OCI-LY3 (cell line): ENCODE measurements around the gene HNRNPUL2.

Source experiments
- H2AFZ ChIP-seq: fragments of 200-600, 300-600 bp; shearing (Covaris generic); 2 replicates; pipeline ENCODE4 v1.6.0; 2014; ENCODE audit warnings: antibody characterized with exemption, low read depth, low read length
- H3K27ac ChIP-seq: fragments of 200-600, 300-600 bp; sonication (generic); 2 replicates; pipeline ENCODE4 v1.5.1; 2014; ENCODE audit warnings: mild to moderate bottlenecking, low read length, moderate library complexity, mixed read lengths
- H3K27me3 ChIP-seq: fragments of 200-600, 300-600 bp; sonication (generic); 2 replicates; pipeline ENCODE4 v1.6.1; 2014; ENCODE audit warnings: low read depth, low read length, mixed read lengths
- H3K36me3 ChIP-seq: fragments of 200-600, 300-600 bp; sonication (generic); replicated peaks from 2 replicates; pipeline ENCODE3; 2014; ENCODE audit warnings: low read depth, low read length, mixed read lengths
- H3K4me1 ChIP-seq: fragments of 300-600, 200-600 bp; sonication (generic); 2 replicates; pipeline ENCODE4 v1.6.1; 2014; ENCODE audit warnings: low read length, mixed read lengths
- H3K4me2 ChIP-seq: fragments of 200-600, 300-600 bp; sonication (generic); 2 replicates; pipeline ENCODE4 v1.6.1; 2014; ENCODE audit warnings: low read length, mixed read lengths
- H3K4me3 ChIP-seq: fragments of 300-600, 200-600 bp; sonication (generic); 2 replicates; pipeline ENCODE4 v1.5.1; 2014; ENCODE audit warnings: antibody characterized with exemption, mild to moderate bottlenecking, low read length, moderate library complexity
- H3K79me2 ChIP-seq: fragments of 300-600, 200-600 bp; shearing (Covaris generic); 2 replicates; pipeline ENCODE4 v1.6.1; 2014; ENCODE audit warnings: mild to moderate bottlenecking, low read length, mixed read lengths
- H3K9ac ChIP-seq: fragments of 300-600, 200-600 bp; shearing (Covaris generic); 2 replicates; pipeline ENCODE4 v1.6.0; 2014; ENCODE audit warnings: mild to moderate bottlenecking, low read length, moderate library complexity
- H3K9me3 ChIP-seq: fragments of 200-600, 300-600 bp; shearing (Covaris generic); 2 replicates; pipeline ENCODE4 v1.6.1; 2014; ENCODE audit warnings: low read length, mixed read lengths; ENCODE audit not compliant: insufficient read depth
- H4K20me1 ChIP-seq: fragments of 200-600, 300-600 bp; sonication (generic); 2 replicates; pipeline ENCODE4 v1.6.1; 2016; ENCODE audit warnings: low read length, mixed read lengths; ENCODE audit not compliant: insufficient read depth
- EZH2phosphoT487 ChIP-seq: fragments of 200-600 bp; shearing (Covaris generic); IDR thresholded peaks from 2 replicates; pipeline ENCODE4 v1.6.1; 2018; ENCODE audit warnings: antibody characterized with exemption, mixed run types, low read depth
- TF ChIP-seq, protein P1 (sequence below): fragments of 200-600, 300-600 bp; sonication (generic); IDR thresholded peaks from 2 replicates; pipeline ENCODE4 v1.5.1; 2014; ENCODE audit warnings: antibody characterized with exemption, low read length, low read depth

Gene HNRNPUL2

DNA sequence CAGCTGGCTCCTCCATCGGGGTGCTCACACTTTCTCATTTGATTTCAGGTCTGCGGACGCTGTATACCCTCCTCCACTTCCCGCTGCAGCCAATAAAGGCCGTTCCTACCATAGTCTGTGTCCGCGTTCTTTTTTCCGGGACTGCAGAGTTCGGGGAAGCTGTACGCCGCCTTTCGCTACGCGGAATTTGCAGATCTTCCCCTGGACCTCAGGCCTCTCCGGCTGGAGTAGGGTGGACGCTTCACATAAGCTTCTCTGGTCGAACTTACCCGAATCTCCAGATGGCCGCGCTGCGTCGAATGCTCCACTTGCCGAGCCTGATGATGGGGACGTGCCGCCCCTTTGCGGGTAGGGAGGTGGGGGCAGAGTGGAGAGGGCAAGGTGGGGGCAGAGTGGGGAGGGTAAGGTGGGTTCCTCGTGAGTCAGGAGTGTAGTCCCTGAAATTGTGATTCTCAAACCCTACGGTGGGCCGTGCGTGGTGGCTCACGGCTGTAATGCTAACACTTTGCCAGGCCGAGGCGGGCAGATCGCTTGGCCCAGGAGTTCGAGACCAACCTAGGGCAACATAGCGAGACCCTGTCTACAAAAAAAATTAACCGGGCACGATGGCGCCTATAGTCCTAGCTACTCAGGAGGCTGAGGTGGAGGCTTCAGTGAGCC is 61.5 kb downstream of the HNRNPUL2 start:
- Histone ChIP-seq H4K20me1 (no peaks in the 10 kb centered on the region), H2AFZ (no peak overlapping the region), H3K4me1 (peaks cover 20% of the 10 kb centered on the region), H3K27me3 (no peaks in the 10 kb centered on the region), H3K27ac (peak overlapping the region; percentile 85), H3K9me3 (no peaks in the 10 kb centered on the region), H3K4me3 (peak overlapping the region; percentile 88), H3K79me2 (peaks cover 65% of the 10 kb centered on the region), H3K9ac (peak overlapping the region; percentile 95), H3K36me3 (peaks cover 36% of the 10 kb centered on the region), H3K4me2 (peak overlapping the region; percentile 90)
- no peak for TF ChIP-seq EZH2phosphoT487
- TF ChIP-seq, protein P1, sequence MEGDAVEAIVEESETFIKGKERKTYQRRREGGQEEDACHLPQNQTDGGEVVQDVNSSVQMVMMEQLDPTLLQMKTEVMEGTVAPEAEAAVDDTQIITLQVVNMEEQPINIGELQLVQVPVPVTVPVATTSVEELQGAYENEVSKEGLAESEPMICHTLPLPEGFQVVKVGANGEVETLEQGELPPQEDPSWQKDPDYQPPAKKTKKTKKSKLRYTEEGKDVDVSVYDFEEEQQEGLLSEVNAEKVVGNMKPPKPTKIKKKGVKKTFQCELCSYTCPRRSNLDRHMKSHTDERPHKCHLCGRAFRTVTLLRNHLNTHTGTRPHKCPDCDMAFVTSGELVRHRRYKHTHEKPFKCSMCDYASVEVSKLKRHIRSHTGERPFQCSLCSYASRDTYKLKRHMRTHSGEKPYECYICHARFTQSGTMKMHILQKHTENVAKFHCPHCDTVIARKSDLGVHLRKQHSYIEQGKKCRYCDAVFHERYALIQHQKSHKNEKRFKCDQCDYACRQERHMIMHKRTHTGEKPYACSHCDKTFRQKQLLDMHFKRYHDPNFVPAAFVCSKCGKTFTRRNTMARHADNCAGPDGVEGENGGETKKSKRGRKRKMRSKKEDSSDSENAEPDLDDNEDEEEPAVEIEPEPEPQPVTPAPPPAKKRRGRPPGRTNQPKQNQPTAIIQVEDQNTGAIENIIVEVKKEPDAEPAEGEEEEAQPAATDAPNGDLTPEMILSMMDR, result peak; percentile 15; the same call in 1 of the 2 replicates

DNA sequence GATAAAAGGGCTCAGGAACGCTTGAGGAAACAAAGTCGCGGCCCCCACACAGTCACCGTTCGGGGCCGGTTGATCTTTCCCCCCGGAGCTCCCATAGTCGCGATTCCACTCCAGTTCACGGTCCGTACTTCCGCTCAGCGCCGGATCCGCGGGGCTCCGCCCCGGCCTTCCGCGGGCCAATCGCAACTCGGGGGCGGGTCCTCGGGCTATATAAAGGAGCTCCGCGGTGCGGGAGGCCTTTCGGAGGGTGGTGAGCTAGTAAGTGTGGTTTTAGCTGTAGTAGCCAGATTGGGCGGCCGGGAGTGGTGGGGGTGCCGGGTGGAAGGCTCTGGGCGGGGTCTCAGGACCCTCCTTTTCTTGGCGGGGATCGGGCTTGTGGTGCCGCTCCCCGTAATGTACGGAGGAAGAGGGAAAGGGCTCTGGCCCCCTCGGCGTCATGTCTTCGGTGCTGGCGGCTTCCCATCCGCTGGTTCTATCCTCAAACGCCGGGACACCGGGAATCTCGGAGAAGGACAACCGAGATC is 62.1 kb downstream of the HNRNPUL2 start, which contains the start of the genes C11orf98 and CSKMT:
Gene C11orf98 (minus strand): TSS at position 136 of the 524 bp plus-strand sequence. CDS start 41 bp downstream, at position 95.
Gene CSKMT (plus strand): TSS at position 238 of the 524 bp plus-strand sequence. CDS start 568 bp downstream, outside the sequence.
- peak within 1 kb of the TSS; percentile 74 for H2AFZ ChIP-seq
- H3K9ac ChIP-seq, result peak within 1 kb of the TSS; percentile 95
- no peaks in the 10 kb centered on the region for H3K9me3 ChIP-seq
- H3K79me2 ChIP-seq, result peaks cover 60% of the 10 kb centered on the region
- peaks cover 36% of the 10 kb centered on the region for H3K36me3 ChIP-seq
- no peaks in the 10 kb centered on the region for H3K27me3 ChIP-seq
- peak within 1 kb of the TSS; percentile 88 for H3K4me3 ChIP-seq
- TF ChIP-seq, protein P1, result no peak
- TF ChIP-seq EZH2phosphoT487, result no peak
- H3K4me1 ChIP-seq, result peaks cover 20% of the 10 kb centered on the region
- H3K4me2 ChIP-seq, result peak within 1 kb of the TSS; percentile 90
- peak within 1 kb of the TSS; percentile 85 for H3K27ac ChIP-seq
- no peaks in the 10 kb centered on the region for H4K20me1 ChIP-seq

DNA sequence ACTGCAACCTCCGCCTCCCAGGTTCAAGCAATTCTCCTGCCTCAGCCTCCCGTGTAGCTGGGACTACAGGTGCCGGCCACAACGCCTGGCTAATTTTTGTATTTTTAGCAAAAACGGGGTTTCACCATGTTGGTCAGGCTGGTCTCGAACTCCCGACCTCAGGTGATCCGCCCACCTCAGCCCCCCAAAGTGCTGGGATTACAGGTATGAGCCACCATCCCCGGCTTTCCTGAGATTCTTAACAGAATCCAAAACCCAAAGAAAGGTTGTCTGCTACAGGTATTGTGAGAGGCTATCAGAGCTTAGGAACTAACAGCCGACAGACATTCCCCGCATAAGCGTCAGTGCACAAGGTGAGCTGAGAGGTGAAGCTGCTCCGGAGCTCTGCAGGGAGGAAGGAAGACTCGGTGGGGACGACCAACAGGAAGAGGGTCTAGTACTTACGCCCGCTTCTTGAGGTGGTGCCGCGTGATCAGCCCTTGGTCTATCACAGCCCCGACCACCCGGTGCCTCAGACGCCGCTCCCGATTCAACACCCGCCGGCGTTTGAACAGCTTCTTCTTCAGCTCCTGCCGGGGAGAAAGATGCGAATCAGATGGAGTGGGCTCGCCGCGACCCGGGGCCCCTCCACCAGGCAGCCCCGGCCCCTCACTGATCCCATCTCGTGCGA is 62.7 kb downstream of the HNRNPUL2 start:
- Histone ChIP-seq H3K27ac (peak overlapping the region; percentile 85), H2AFZ (peak overlapping the region; percentile 74), H3K79me2 (peaks cover 54% of the 10 kb centered on the region), H3K27me3 (no peaks in the 10 kb centered on the region), H3K4me3 (peak overlapping the region; percentile 88), H3K36me3 (peaks cover 36% of the 10 kb centered on the region), H3K9me3 (no peaks in the 10 kb centered on the region), H3K9ac (peak overlapping the region; percentile 95), H4K20me1 (no peaks in the 10 kb centered on the region), H3K4me1 (peaks cover 20% of the 10 kb centered on the region), H3K4me2 (peak overlapping the region; percentile 70)
- TF ChIP-seq, protein P1, result no peak
- no peak for TF ChIP-seq EZH2phosphoT487
